Neural cell (in vitro differentiated cells): ENCODE measurements around the gene LAMB4. TPM values are rescaled to one million over a fixed set of nuclear protein-coding genes. Genes with fewer than 3 reads are reported as not detected.

Experiments
- H2AFZ ChIP-seq: fragments of 200-600, 300-800 bp; sonication (generic), shearing (Covaris generic); 2 replicates; pipeline ENCODE4 v1.6.0; 2014; ENCODE audit warnings: low read depth, mild to moderate bottlenecking, antibody characterized with exemption, low read length, moderate library complexity
- H3F3A ChIP-seq: fragments of 200-600 bp; shearing (Covaris generic); 2 replicates; pipeline ENCODE4 v1.6.1; 2016; ENCODE audit warnings: mild to moderate bottlenecking, moderate library complexity, mixed read lengths, antibody characterized with exemption, low read length; ENCODE audit not compliant: insufficient read depth, poor library complexity, severe bottlenecking
- H3K27ac ChIP-seq: fragments of 200-600, 300-800 bp; sonication (generic), shearing (Covaris generic); 2 replicates; pipeline ENCODE4 v1.5.1; 2014; ENCODE audit warnings: mild to moderate bottlenecking, low read length, moderate library complexity
- H3K27me3 ChIP-seq: fragments of 300-800, 200-600 bp; sonication (generic), shearing (Covaris generic); 2 replicates; pipeline ENCODE4 v1.6.0; 2014; ENCODE audit warnings: mild to moderate bottlenecking, low read depth, low read length, moderate library complexity; ENCODE audit not compliant: insufficient read depth
- H3K36me3 ChIP-seq: fragments of 300-800, 200-600 bp; sonication (generic), shearing (Covaris generic); 2 replicates; pipeline ENCODE4 v1.5.1; 2014; ENCODE audit warnings: mild to moderate bottlenecking, antibody characterized with exemption, low read length, moderate library complexity; ENCODE audit not compliant: insufficient read depth
- H3K4me2 ChIP-seq: fragments of 300-800, 200-600 bp; sonication (generic), shearing (Covaris generic); 2 replicates; pipeline ENCODE4 v1.6.0; 2014; ENCODE audit warnings: mild to moderate bottlenecking, low read length
- H3K4me3 ChIP-seq: fragments of 300-800, 200-600 bp; sonication (generic), shearing (Covaris generic); 2 replicates; pipeline ENCODE4 v1.5.1; 2014; ENCODE audit warnings: mild to moderate bottlenecking, low read length, moderate library complexity
- H3K79me2 ChIP-seq: fragments of 200-600 bp; shearing (Covaris generic); replicated peaks from 2 replicates; pipeline ENCODE4 v1.6.0; 2014; ENCODE audit warnings: mild to moderate bottlenecking, low read length, moderate library complexity; ENCODE audit not compliant: insufficient read depth
- H3K9ac ChIP-seq: fragments of 300-800, 200-600 bp; sonication (generic), shearing (Covaris generic); 2 replicates; pipeline ENCODE4 v1.6.1; 2016; ENCODE audit warnings: mild to moderate bottlenecking, low read length, mixed read lengths
- H3K9me2 ChIP-seq: fragments of 200-600 bp; shearing (Covaris generic); 2 replicates; pipeline ENCODE4 v1.6.1; 2016; ENCODE audit warnings: mild to moderate bottlenecking, low read length, mixed read lengths; ENCODE audit not compliant: insufficient read depth
- H3K9me3 ChIP-seq: fragments of 200-600, 300-800 bp; sonication (generic), shearing (Covaris generic); 2 replicates; pipeline ENCODE4 v1.6.1; 2016; ENCODE audit warnings: mild to moderate bottlenecking, mixed run types, low read length, moderate library complexity, mixed read lengths
- H4K20me1 ChIP-seq: fragments of 200-600 bp; shearing (Covaris generic); 2 replicates; pipeline ENCODE4 v1.6.1; 2016; ENCODE audit warnings: mild to moderate bottlenecking, mixed run types; ENCODE audit not compliant: insufficient read depth
- CTCF ChIP-seq: fragments of 450-650 bp; IDR thresholded peaks from 2 replicates; pipeline ENCODE4 v1.5.1; 2014; ENCODE audit warnings: antibody characterized with exemption, mild to moderate bottlenecking, moderate library complexity; ENCODE audit not compliant: poor library complexity, severe bottlenecking
- EP300 ChIP-seq: fragments of 450-650 bp; conservative IDR thresholded peaks from 2 replicates; pipeline ENCODE4 v1.6.1; 2014; ENCODE audit warnings: antibody characterized with exemption, mild to moderate bottlenecking, moderate library complexity; ENCODE audit not compliant: poor library complexity, severe bottlenecking
- EZH2 ChIP-seq: fragments of 200-600, 300-800 bp; shearing (Covaris generic), sonication (generic); IDR thresholded peaks from 2 replicates; pipeline ENCODE4 v1.6.1; 2014; ENCODE audit warnings: antibody characterized with exemption, low read length, borderline replicate concordance, mild to moderate bottlenecking; ENCODE audit not compliant: insufficient read depth, poor library complexity, severe bottlenecking
- MXI1 ChIP-seq: fragments of 450-650 bp; conservative IDR thresholded peaks from 2 replicates; pipeline ENCODE4 v1.6.1; 2014; ENCODE audit warnings: antibody characterized with exemption, mild to moderate bottlenecking; ENCODE audit not compliant: poor library complexity, severe bottlenecking
- POLR2AphosphoS5 ChIP-seq: IDR thresholded peaks from 2 replicates; pipeline ENCODE4 v1.6.1; 2012
- RAD21 ChIP-seq: fragments of 450-650 bp; conservative IDR thresholded peaks from 2 replicates; pipeline ENCODE4 v1.6.1; 2014; ENCODE audit warnings: antibody characterized with exemption, mild to moderate bottlenecking, moderate library complexity
- SMC3 ChIP-seq: fragments of 450-650 bp; conservative IDR thresholded peaks from 2 replicates; pipeline ENCODE4 v1.6.1; 2014; ENCODE audit warnings: antibody characterized with exemption, mild to moderate bottlenecking, moderate library complexity; ENCODE audit not compliant: poor library complexity
- TAF1 ChIP-seq: IDR thresholded peaks from 2 replicates; pipeline ENCODE4 v1.6.1; 2012; ENCODE audit warnings: low read depth
- polyA plus RNA-seq: library from polyadenylated mRNA; depleted of rRNA; stranded (reverse); fragments of >200 nt; gene quantifications from 2 replicates; pipeline ENCODE4 v1.2.3, GENCODE V29; 2014
- TF ChIP-seq, protein P1 (sequence below): IDR thresholded peaks from 2 replicates; pipeline ENCODE4 v1.6.1; 2012; ENCODE audit warnings: borderline replicate concordance

The LAMB4 gene
- polyA plus RNA-seq, 1 donor from 2014 or later = 0.16 TPM

- Histone ChIP-seq H3K9ac (no peak overlapping the region), H3K4me3 (no peak overlapping the region), H3F3A (no peaks in the 10 kb centered on the region), H3K27me3 (no peaks in the 10 kb centered on the region), H3K9me3 (no peaks in the 10 kb centered on the region), H3K9me2 (no peaks in the 10 kb centered on the region), H2AFZ (no peak overlapping the region), H4K20me1 (no peaks in the 10 kb centered on the region), H3K4me2 (no peak overlapping the region), H3K27ac (no peak overlapping the region), H3K36me3 (no peaks in the 10 kb centered on the region), H3K79me2 (no peaks in the 10 kb centered on the region)
- no peak for TF ChIP-seq EZH2
- no peak for TF ChIP-seq TAF1
- TF ChIP-seq POLR2AphosphoS5 = no peak
- no peak for TF ChIP-seq RAD21
Observed at GRCh38 chr7:108015740-108016139, 114.4 kb downstream of the LAMB4 start.

GRCh38 chr7:108014747-108015682 is 115.1 kb downstream of the LAMB4 start:
- H3K27ac ChIP-seq = no peak overlapping the region
- peaks cover 3% of the 10 kb centered on the region for H3K27me3 ChIP-seq
- TF ChIP-seq POLR2AphosphoS5 = no peak
- TF ChIP-seq SMC3 = no peak
- TF ChIP-seq EZH2 = no peak
- no peak for TF ChIP-seq MXI1
- TF ChIP-seq, protein P1, sequence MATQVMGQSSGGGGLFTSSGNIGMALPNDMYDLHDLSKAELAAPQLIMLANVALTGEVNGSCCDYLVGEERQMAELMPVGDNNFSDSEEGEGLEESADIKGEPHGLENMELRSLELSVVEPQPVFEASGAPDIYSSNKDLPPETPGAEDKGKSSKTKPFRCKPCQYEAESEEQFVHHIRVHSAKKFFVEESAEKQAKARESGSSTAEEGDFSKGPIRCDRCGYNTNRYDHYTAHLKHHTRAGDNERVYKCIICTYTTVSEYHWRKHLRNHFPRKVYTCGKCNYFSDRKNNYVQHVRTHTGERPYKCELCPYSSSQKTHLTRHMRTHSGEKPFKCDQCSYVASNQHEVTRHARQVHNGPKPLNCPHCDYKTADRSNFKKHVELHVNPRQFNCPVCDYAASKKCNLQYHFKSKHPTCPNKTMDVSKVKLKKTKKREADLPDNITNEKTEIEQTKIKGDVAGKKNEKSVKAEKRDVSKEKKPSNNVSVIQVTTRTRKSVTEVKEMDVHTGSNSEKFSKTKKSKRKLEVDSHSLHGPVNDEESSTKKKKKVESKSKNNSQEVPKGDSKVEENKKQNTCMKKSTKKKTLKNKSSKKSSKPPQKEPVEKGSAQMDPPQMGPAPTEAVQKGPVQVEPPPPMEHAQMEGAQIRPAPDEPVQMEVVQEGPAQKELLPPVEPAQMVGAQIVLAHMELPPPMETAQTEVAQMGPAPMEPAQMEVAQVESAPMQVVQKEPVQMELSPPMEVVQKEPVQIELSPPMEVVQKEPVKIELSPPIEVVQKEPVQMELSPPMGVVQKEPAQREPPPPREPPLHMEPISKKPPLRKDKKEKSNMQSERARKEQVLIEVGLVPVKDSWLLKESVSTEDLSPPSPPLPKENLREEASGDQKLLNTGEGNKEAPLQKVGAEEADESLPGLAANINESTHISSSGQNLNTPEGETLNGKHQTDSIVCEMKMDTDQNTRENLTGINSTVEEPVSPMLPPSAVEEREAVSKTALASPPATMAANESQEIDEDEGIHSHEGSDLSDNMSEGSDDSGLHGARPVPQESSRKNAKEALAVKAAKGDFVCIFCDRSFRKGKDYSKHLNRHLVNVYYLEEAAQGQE = no peak
- TF ChIP-seq TAF1 = no peak
- TF ChIP-seq RAD21 = no peak
- no peak for TF ChIP-seq EP300
- no peak for TF ChIP-seq CTCF
- no peaks in the 10 kb centered on the region for H3K9me3 ChIP-seq
- no peaks in the 10 kb centered on the region for H3K9me2 ChIP-seq
- no peaks in the 10 kb centered on the region for H3K36me3 ChIP-seq
- no peak overlapping the region for H3K4me2 ChIP-seq
- no peak overlapping the region for H3K9ac ChIP-seq
- H3F3A ChIP-seq = no peaks in the 10 kb centered on the region
- H2AFZ ChIP-seq = no peak overlapping the region
- no peak overlapping the region for H3K4me3 ChIP-seq
- no peaks in the 10 kb centered on the region for H4K20me1 ChIP-seq
- H3K79me2 ChIP-seq = no peaks in the 10 kb centered on the region
